HL-60 (cell line): ENCODE results near the gene STAC3.
A peak's percentile ranks its signal among the peaks of the same experiment; 100 is the strongest.

Experiments used
- DNase-seq, 2 experiments: peaks; one replicate each; pipeline ENCODE4 v3.0.0-alpha.2; 2010 to 2020; ENCODE audit warnings: low read depth in 1 of 2, low spot score in 1 of 2
- H3K27ac ChIP-seq: fragments of 250-450 bp; sonication (Bioruptor Pico); replicated peaks from 2 replicates; pipeline ENCODE4 v1.5.1; 2020; ENCODE audit warnings: mild to moderate bottlenecking, moderate library complexity
- H3K27me3 ChIP-seq: fragments of 250-450 bp; sonication (Bioruptor Pico); 2 replicates; pipeline ENCODE4 v1.5.1; 2021; ENCODE audit warnings: mild to moderate bottlenecking, moderate library complexity; ENCODE audit not compliant: insufficient read depth, poor library complexity, severe bottlenecking
- H3K4me3 ChIP-seq: replicated peaks from 2 replicates; pipeline ENCODE4 v1.5.1; 2011; ENCODE audit warnings: mild to moderate bottlenecking, control low read depth, low read length; ENCODE audit not compliant: insufficient read depth
- CTCF ChIP-seq: IDR thresholded peaks from one replicate; pipeline ENCODE4 v1.5.1; 2011; ENCODE audit warnings: low read length, control low read depth, inconsistent platforms; ENCODE audit not compliant: insufficient read depth
- GABPA ChIP-seq: IDR thresholded peaks from 2 replicates; pipeline ENCODE4 v1.6.1; 2012; ENCODE audit warnings: low read depth
- POLR2AphosphoS5 ChIP-seq: IDR thresholded peaks from 2 replicates; pipeline ENCODE4 v1.6.1; 2012; ENCODE audit warnings: low read depth
- SPI1 ChIP-seq: IDR thresholded peaks from 2 replicates; pipeline ENCODE4 v1.6.1; 2012; ENCODE audit warnings: low read depth, mild to moderate bottlenecking, borderline replicate concordance
- TF ChIP-seq, protein P1 (sequence below): IDR thresholded peaks from 2 replicates; pipeline ENCODE4 v1.6.1; 2012; ENCODE audit warnings: low read depth; ENCODE audit not compliant: insufficient replicate concordance

Gene STAC3

GRCh38 chr12:57212701-57213057 is 38.3 kb downstream of the STAC3 start:
- TF ChIP-seq CTCF (no peak), POLR2AphosphoS5 (no peak), SPI1 (no peak), GABPA (no peak)
- TF ChIP-seq, protein P1, sequence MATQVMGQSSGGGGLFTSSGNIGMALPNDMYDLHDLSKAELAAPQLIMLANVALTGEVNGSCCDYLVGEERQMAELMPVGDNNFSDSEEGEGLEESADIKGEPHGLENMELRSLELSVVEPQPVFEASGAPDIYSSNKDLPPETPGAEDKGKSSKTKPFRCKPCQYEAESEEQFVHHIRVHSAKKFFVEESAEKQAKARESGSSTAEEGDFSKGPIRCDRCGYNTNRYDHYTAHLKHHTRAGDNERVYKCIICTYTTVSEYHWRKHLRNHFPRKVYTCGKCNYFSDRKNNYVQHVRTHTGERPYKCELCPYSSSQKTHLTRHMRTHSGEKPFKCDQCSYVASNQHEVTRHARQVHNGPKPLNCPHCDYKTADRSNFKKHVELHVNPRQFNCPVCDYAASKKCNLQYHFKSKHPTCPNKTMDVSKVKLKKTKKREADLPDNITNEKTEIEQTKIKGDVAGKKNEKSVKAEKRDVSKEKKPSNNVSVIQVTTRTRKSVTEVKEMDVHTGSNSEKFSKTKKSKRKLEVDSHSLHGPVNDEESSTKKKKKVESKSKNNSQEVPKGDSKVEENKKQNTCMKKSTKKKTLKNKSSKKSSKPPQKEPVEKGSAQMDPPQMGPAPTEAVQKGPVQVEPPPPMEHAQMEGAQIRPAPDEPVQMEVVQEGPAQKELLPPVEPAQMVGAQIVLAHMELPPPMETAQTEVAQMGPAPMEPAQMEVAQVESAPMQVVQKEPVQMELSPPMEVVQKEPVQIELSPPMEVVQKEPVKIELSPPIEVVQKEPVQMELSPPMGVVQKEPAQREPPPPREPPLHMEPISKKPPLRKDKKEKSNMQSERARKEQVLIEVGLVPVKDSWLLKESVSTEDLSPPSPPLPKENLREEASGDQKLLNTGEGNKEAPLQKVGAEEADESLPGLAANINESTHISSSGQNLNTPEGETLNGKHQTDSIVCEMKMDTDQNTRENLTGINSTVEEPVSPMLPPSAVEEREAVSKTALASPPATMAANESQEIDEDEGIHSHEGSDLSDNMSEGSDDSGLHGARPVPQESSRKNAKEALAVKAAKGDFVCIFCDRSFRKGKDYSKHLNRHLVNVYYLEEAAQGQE, result no peak
- Histone ChIP-seq H3K27ac (no peak overlapping the region), H3K27me3 (peaks cover 30% of the 10 kb centered on the region), H3K4me3 (no peak overlapping the region)
- DNase-seq, result no peak

- Histone ChIP-seq H3K27ac (no peak overlapping the region), H3K27me3 (peaks cover 24% of the 10 kb centered on the region), H3K4me3 (no peak overlapping the region)
- no peak for DNase-seq
- no peak for TF ChIP-seq POLR2AphosphoS5
- TF ChIP-seq CTCF, result no peak
- no peak for TF ChIP-seq GABPA
- TF ChIP-seq, protein P1, result no peak
- TF ChIP-seq SPI1, result no peak
These were observed 38.9 kb downstream of the STAC3 start for GRCh38 chr12:57211791-57212700.

DNA sequence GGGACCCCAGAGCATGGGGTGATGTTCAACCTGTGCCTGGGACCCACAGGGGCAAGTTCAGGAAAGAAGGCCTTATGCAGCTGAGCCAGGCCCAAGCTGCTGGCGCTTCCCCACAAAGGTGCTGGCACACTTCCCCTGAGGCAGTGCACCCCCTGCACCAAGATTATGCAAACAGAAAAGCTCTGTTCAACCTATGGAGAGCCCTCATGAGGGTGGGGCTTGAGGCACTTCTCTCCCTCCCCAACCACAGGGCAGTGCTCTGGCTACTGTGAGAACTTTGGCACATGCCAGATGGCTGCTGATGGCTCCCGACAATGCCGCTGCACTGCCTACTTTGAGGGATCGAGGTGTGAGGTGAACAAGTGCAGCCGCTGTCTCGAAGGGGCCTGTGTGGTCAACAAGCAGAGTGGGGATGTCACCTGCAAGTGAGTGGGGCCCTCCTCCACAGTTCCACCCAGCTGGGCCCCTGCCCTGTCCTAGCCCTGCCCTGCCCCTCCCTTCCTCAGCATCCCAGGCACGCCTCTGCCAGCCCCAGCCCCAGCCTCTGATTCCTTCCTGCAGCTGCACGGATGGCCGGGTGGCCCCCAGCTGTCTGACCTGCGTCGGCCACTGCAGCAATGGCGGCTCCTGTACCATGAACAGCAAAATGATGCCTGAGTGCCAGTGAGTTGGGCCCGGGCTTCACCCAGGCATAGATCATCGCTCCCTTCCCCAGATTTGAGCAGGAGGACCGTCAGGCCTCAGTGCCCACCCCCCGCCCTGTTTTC is 39.9 kb downstream of the STAC3 start:
- H3K27ac ChIP-seq, result no peak overlapping the region
- peaks cover 18% of the 10 kb centered on the region for H3K27me3 ChIP-seq
- TF ChIP-seq CTCF (no peak), SPI1 (peak; percentile 49; the same call in 1 of the 2 replicates)
- H3K4me3 ChIP-seq, result no peak overlapping the region
- peak; percentile 67 to 80 for DNase-seq
